TTC549 (cell line): Measurements from ENCODE around the gene RMRP.

Experiments used
- FAIRE-seq: peaks from 2 replicates; lab custom pipeline; 2012; peaks lifted over from hg19 to GRCh38; lab: Jason Lieb, UNC

Gene RMRP

DNA sequence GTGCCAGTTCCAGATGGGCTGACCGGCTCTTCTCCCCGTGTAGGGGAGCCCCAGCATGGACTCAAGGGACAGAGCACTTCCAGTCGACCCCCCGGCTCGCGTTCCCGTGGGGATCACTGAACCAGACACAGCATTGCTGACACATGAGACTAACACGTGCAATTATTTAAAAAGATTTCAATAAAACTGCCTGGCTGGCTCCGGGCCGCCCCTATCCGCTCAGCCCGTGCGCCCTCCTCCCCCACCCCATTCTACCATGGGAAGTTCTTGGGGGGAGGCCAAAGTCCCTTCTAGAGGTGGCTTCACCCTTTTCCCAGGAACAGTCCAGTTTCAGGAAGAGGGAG is 48.0 kb downstream of the RMRP start:
- no peak for FAIRE-seq

- no peak for FAIRE-seq
These were observed 48.6 kb downstream of the RMRP start for GRCh38 chr9:35609001-35609819.

- no peak for FAIRE-seq
These were observed 49.6 kb downstream of the RMRP start for GRCh38 chr9:35608221-35608620.
